KMS-11 (cell line): ENCODE data around the gene PCSK6.

Source experiments
- H2AFZ ChIP-seq: fragments of 200-600 bp; sonication (generic); 2 replicates; pipeline ENCODE4 v1.6.1; 2016; ENCODE audit warnings: antibody characterized with exemption, mixed run types, low read depth
- H3K27ac ChIP-seq: fragments of 200-600 bp; sonication (generic); 2 replicates; pipeline ENCODE4 v1.6.1; 2016; ENCODE audit warnings: mild to moderate bottlenecking, mixed run types
- H3K27me3 ChIP-seq: fragments of 200-600 bp; sonication (generic); 2 replicates; pipeline ENCODE4 v1.6.1; 2017; ENCODE audit warnings: mild to moderate bottlenecking, low read depth, mixed run types, moderate library complexity; ENCODE audit not compliant: insufficient read depth
- H3K36me3 ChIP-seq: fragments of 200-600 bp; sonication (generic); 2 replicates; pipeline ENCODE4 v1.6.1; 2017; ENCODE audit warnings: mild to moderate bottlenecking, mixed run types; ENCODE audit not compliant: insufficient read depth
- H3K4me1 ChIP-seq: fragments of 200-600 bp; sonication (generic); 2 replicates; pipeline ENCODE4 v1.6.1; 2016; ENCODE audit warnings: mild to moderate bottlenecking, low read depth, mixed run types; ENCODE audit not compliant: poor library complexity, severe bottlenecking
- H3K4me2 ChIP-seq: fragments of 200-600 bp; sonication (generic); 2 replicates; pipeline ENCODE4 v1.7.0; 2016; ENCODE audit warnings: mild to moderate bottlenecking, mixed run types
- H3K4me3 ChIP-seq: fragments of 200-600 bp; sonication (generic); IDR thresholded peaks from 2 replicates; pipeline ENCODE4 v1.6.1; 2017; ENCODE audit warnings: low read depth, low read length, mixed read lengths; ENCODE audit not compliant: insufficient read depth
- H3K79me2 ChIP-seq: fragments of 200-600 bp; sonication (generic); 2 replicates; pipeline ENCODE4 v1.6.1; 2016; ENCODE audit warnings: low read depth, mixed run types; ENCODE audit not compliant: insufficient read depth
- H3K9ac ChIP-seq: fragments of 200-600 bp; sonication (generic); 2 replicates; pipeline ENCODE4 v1.6.1; 2016; ENCODE audit warnings: mild to moderate bottlenecking, mixed run types
- H4K20me1 ChIP-seq: fragments of 200-600 bp; sonication (generic); 2 replicates; pipeline ENCODE4 v1.6.1; 2016; ENCODE audit warnings: mild to moderate bottlenecking, mixed run types; ENCODE audit not compliant: insufficient read depth
- TF ChIP-seq, protein P1 (sequence below): fragments of 200-600 bp; sonication (generic); conservative IDR thresholded peaks from 2 replicates; pipeline ENCODE4 v1.6.1; 2017; ENCODE audit warnings: low read depth, mild to moderate bottlenecking, antibody characterized with exemption, low read length, moderate library complexity, mixed read lengths

PCSK6 gene

DNA sequence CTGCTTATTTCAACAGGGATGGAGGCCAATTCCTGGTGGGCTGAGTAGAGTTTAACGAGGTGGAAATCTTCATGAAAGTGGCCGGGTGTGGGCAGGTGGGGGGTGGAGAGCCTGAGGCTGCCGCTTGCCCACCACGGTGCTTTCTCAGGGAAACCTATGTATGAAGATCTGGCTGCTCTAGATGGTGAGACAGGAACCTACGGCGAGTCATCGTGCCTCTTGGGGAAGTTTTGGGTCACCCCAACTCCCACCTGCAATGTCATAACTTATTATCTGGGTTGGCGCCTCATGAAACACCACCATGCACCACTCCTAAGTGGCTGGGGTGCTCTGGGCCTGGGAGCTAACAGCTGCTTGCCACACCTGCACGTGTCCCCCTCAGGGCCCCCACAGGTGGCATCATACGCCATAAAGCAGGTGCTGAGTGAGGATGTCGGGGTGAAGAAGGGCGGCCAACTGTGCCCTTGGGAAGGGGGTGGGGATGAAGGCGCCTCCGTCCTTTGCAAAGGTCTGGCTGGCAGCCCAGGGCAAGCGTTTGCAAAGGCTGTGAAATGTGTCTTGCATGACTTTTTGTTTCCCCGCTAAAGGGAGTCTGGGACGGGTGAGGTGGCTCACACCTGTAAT lies 166.5 kb downstream of the PCSK6 start:
- no peak overlapping the region for H3K4me2 ChIP-seq
- H3K79me2 ChIP-seq: no peaks in the 10 kb centered on the region
- TF ChIP-seq, protein P1, sequence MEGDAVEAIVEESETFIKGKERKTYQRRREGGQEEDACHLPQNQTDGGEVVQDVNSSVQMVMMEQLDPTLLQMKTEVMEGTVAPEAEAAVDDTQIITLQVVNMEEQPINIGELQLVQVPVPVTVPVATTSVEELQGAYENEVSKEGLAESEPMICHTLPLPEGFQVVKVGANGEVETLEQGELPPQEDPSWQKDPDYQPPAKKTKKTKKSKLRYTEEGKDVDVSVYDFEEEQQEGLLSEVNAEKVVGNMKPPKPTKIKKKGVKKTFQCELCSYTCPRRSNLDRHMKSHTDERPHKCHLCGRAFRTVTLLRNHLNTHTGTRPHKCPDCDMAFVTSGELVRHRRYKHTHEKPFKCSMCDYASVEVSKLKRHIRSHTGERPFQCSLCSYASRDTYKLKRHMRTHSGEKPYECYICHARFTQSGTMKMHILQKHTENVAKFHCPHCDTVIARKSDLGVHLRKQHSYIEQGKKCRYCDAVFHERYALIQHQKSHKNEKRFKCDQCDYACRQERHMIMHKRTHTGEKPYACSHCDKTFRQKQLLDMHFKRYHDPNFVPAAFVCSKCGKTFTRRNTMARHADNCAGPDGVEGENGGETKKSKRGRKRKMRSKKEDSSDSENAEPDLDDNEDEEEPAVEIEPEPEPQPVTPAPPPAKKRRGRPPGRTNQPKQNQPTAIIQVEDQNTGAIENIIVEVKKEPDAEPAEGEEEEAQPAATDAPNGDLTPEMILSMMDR: no peak

DNA sequence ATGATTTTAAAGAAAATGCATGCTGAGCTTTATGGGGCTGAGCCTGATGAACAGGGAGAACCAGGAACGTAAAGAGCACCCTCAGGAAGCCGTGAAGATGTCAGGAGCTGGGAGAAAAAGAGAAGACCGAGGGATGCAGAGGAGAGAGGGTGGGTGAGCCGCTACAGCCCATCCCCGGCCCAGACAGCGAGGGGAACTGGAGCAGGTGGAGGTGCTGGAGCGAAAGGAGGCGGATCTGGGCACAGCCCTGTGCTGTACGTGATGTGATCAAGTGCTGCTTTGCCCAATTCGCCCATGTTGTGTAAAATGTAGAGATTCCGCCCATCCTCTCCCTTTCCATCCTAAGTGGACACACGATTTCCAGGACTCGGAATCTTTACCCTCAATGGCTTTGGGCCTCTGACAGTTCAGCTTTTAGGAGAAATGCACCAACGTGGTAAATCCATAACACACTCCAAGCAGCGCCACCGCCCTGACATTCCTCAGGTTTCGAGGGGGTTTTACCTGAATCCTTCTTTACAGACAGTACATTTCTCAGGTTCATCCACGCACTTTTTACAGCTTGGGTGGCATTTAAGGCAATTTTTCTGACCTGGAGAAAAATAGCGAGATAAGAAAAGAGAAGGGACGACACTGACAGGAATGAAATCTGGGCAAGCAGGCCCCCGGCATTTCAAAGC lies 167.4 kb downstream of the PCSK6 start:
- Histone ChIP-seq H3K4me2 (no peak overlapping the region), H3K4me1 (no peaks in the 10 kb centered on the region), H3K27ac (no peak overlapping the region), H3K27me3 (no peaks in the 10 kb centered on the region), H3K9ac (no peak overlapping the region), H3K36me3 (no peaks in the 10 kb centered on the region), H3K79me2 (no peaks in the 10 kb centered on the region), H4K20me1 (no peaks in the 10 kb centered on the region), H3K4me3 (no peak overlapping the region), H2AFZ (no peak overlapping the region)
- TF ChIP-seq, protein P1: no peak

More for the DNA sequence above, 166.5 kb downstream of the PCSK6 start:
- Histone ChIP-seq H3K4me3 (no peak overlapping the region), H3K4me1 (no peaks in the 10 kb centered on the region), H3K9ac (no peak overlapping the region), H3K36me3 (no peaks in the 10 kb centered on the region), H3K27ac (no peak overlapping the region), H3K27me3 (no peaks in the 10 kb centered on the region), H2AFZ (no peak overlapping the region), H4K20me1 (no peaks in the 10 kb centered on the region)

- Histone ChIP-seq H2AFZ (no peak overlapping the region), H3K9ac (no peak overlapping the region), H3K4me2 (no peak overlapping the region), H3K36me3 (no peaks in the 10 kb centered on the region), H3K4me1 (no peaks in the 10 kb centered on the region), H3K27ac (no peak overlapping the region), H3K4me3 (no peak overlapping the region), H3K79me2 (no peaks in the 10 kb centered on the region), H3K27me3 (no peaks in the 10 kb centered on the region), H4K20me1 (no peaks in the 10 kb centered on the region)
- TF ChIP-seq, protein P1: no peak
Measured at GRCh38 chr15:101320501-101321052, 168.9 kb downstream of the PCSK6 start.

- Histone ChIP-seq H4K20me1 (no peaks in the 10 kb centered on the region), H3K4me2 (no peak overlapping the region), H3K79me2 (no peaks in the 10 kb centered on the region), H3K9ac (no peak overlapping the region), H3K4me1 (no peaks in the 10 kb centered on the region), H2AFZ (no peak overlapping the region), H3K27ac (no peak overlapping the region), H3K36me3 (no peaks in the 10 kb centered on the region), H3K4me3 (no peak overlapping the region), H3K27me3 (no peaks in the 10 kb centered on the region)
- TF ChIP-seq, protein P1: no peak
Measured at GRCh38 chr15:101318839-101319238, 170.7 kb downstream of the PCSK6 start.
